ENCODE data around the gene PNRC2.

GRCh38 chr1:23953020-23953419, 6.6 kb upstream of the PNRC2 start:
- TF ChIP-seq CTCF (IDR thresholded peaks at IDR 0.05) = no peak
- TF ChIP-seq POLR2A (IDR thresholded peaks at IDR 0.05) = no peak

Data from tibial nerve (tissue), 3 donors.